Right lobe of liver (tissue), 6 donors: ENCODE measurements around the gene COX20. TPM values are rescaled to one million over a fixed set of nuclear protein-coding genes. Genes with fewer than 3 reads are reported as not detected.
A peak's percentile ranks its signal among the peaks of the same experiment; 100 is the strongest.
"Not testable (repeated sequence)": the region's sequence is repeated elsewhere in the genome, so short reads cannot be mapped to it uniquely, and the experiment has no call there.

Experiments
- ATAC-seq, 4 donors: fragments of 200-7000 bp; cut with Tn5 transposase; one replicate each; pipeline ENCODE4 v1.9.1; 2020; ENCODE audit warnings: mild to moderate bottlenecking in 4 of 4, moderate library complexity in 4 of 4
- DNase-seq, 3 donors: peaks; one replicate each; pipeline ENCODE4 v3.0.0-alpha.2; 2020
- H3K27ac ChIP-seq, 3 donors: fragments of 200-600 bp; one replicate each; pipeline ENCODE4 v1.8.0; 2022
- H3K27me3 ChIP-seq, 2 donors: fragments of 200-600 bp; one replicate each; pipeline ENCODE4 v1.8.0; 2022
- H3K36me3 ChIP-seq, 4 donors: fragments of 200-600 bp; sonication (generic) in 1 of 4; one replicate each; pipeline versions ENCODE4 v1.5.1 to v1.8.0; 2017 to 2022; ENCODE audit warnings: control low read depth in 1 of 4
- H3K4me1 ChIP-seq, 4 donors: fragments of 200-600 bp; sonication (generic) in 1 of 4; one replicate each; pipeline versions ENCODE4 v1.5.1 to v1.8.0; 2017 to 2022; ENCODE audit warnings: control low read depth in 1 of 4
- H3K4me3 ChIP-seq, 3 donors: fragments of 200-600 bp; one replicate each; pipeline ENCODE4 v1.8.0; 2022
- H3K9me3 ChIP-seq, 4 donors: fragments of 200-600 bp; sonication (generic) in 1 of 4; one replicate each; pipeline versions ENCODE4 v1.5.1 to v1.8.0; 2017 to 2022; ENCODE audit warnings: control low read depth in 1 of 4
- CTCF ChIP-seq, 4 donors: fragments of 200-600 bp in 3 of 4; fragments of 450-650 bp in 1 of 4; IDR thresholded peaks; one replicate each; pipeline versions ENCODE4 v1.5.1 to v1.8.0; 2016 to 2022; ENCODE audit warnings: antibody characterized with exemption in 4 of 4, mild to moderate bottlenecking in 2 of 4
- POLR2A ChIP-seq: fragments of 450-650 bp; IDR thresholded peaks from one replicate; pipeline ENCODE4 v1.6.1; 2017; ENCODE audit warnings: antibody characterized with exemption, mild to moderate bottlenecking
- WGBS: methylation state at CpG from one replicate; pipeline ENCODE4 v1.1.6; 2018; ENCODE audit warnings: low coverage, low lambda C conversion rate; ENCODE audit not compliant: insufficient coverage; ENCODE audit errors: missing lambda C conversion rate; 5-methylcytosine and 5-hydroxymethylcytosine counted together
- intact Hi-C, 2 donors: fragments of 100-400 bp; cut with DNase I; formaldehyde crosslinking; loops; one replicate each; pipeline versions ENCODE4 v1.11.2 to v1.14.1; 2022
- total RNA-seq, 6 experiments: library from RNA; depleted of rRNA in 2 of 6; stranded (reverse); fragments of >200 nt in 2 of 6; fragmentation: NEBNext Ultra II Directional in 3 of 6; extraction: Animal tissue kit (Norgen Biotek cat#: 25700) in 3 of 6; gene quantifications; one replicate each; pipeline versions ENCODE4 v1.1.0 to v1.2.4, GENCODE V29; 2016 to 2023
- donor health status: DM: no; HTN: yes; CAD: no.
- donor health status: DM: no; HTN: no; CAD: no.
- donor health status: DM: no; HTN: no; CAD: no.
- donor health status: DM: no; HTN: yes; CAD: no.
- donor health status: DM: no; HTN: yes; CAD: no.

COX20 gene
- total RNA-seq, 6 experiments from 2014 or later = 16.8 to 28.5 (median 19.6) TPM

GRCh38 chr1:244830639-244831038 lies 4.8 kb upstream of the COX20 start:
- Histone ChIP-seq H3K4me1 (peaks cover 0 to 4% (median 0%) of the 10 kb centered on the region in 4 donors), H3K27me3 (no peaks in the 10 kb centered on the region), H3K4me3 (no peak overlapping the region), H3K27ac (no peak overlapping the region), H3K9me3 (no peaks in the 10 kb centered on the region), H3K36me3 (no peaks in the 10 kb centered on the region)
- ATAC-seq (no peak), DNase-seq (no peak)
- 82% methylated on average over 3 of the region's 3 CpGs for WGBS
- TF ChIP-seq POLR2A (no peak), CTCF (IDR thresholded peaks at IDR 0.05) (no peak)
- intact Hi-C loops = no loop called here

- H3K9me3 ChIP-seq, DNase-seq, ATAC-seq, intact Hi-C loops, H3K27me3 ChIP-seq, H3K36me3 ChIP-seq: not testable (repeated sequence)
- 26% methylated on average over 8 of the region's 8 CpGs for WGBS
- Histone ChIP-seq H3K4me3 (peak overlapping the region; percentile 69 to 75 (median 70)), H3K27ac (peak overlapping the region; percentile 94 to 98 (median 97)), H3K4me1 (peaks cover 0 to 20% (median 0%) of the 10 kb centered on the region in 4 donors)
Measured at GRCh38 chr1:244833260-244833659, 2.2 kb upstream of the COX20 start.

- Histone ChIP-seq H3K9me3 (no peaks in the 10 kb centered on the region), H3K4me3 (peak overlapping the region; percentile 69 to 75 (median 70)), H3K4me1 (peaks cover 0 to 20% (median 0%) of the 10 kb centered on the region in 4 donors), H3K27ac (peak overlapping the region; percentile 94 to 98 (median 97)), H3K36me3 (no peaks in the 10 kb centered on the region), H3K27me3 (no peaks in the 10 kb centered on the region)
- peak; percentile 38 to 47 (median 42) for ATAC-seq
- TF ChIP-seq POLR2A = peak; percentile 54
- peak in 2 of 4 donors; percentile 16 to 34 for TF ChIP-seq CTCF (IDR thresholded peaks at IDR 0.05)
- peak in 2 of 3 donors; percentile 45 to 62 for DNase-seq
- 6% methylated on average over 32 of the region's 32 CpGs for WGBS
- intact Hi-C loops = no loop called here
Measured at GRCh38 chr1:244833734-244834542, 1.5 kb upstream of the COX20 start.

GRCh38 chr1:244834543-244835275 lies 749 bp upstream of the COX20 start:
- 0% methylated on average over 30 of the region's 49 CpGs for WGBS
- no peak for TF ChIP-seq CTCF (IDR thresholded peaks at IDR 0.05)
- peak; percentile 73 for TF ChIP-seq POLR2A
- H3K27ac ChIP-seq = peak overlapping the region; percentile 94 to 98 (median 97)
- peak; percentile 92 to 93 (median 93) for DNase-seq
- H3K9me3 ChIP-seq = no peaks in the 10 kb centered on the region
- peak overlapping the region; percentile 69 to 75 (median 70) for H3K4me3 ChIP-seq
- intact Hi-C loops = no loop called here
- no peaks in the 10 kb centered on the region for H3K27me3 ChIP-seq
- peak in 2 of 4 donors; percentile 55 to 65 for ATAC-seq
- H3K36me3 ChIP-seq = peaks cover 0 to 6% (median 0%) of the 10 kb centered on the region in 4 donors
- peaks cover 0 to 20% (median 0%) of the 10 kb centered on the region in 4 donors for H3K4me1 ChIP-seq
